Measurements from ENCODE around the gene PGAP6.

GRCh38 chr16:325375-326145 lies 56.2 kb downstream of the PGAP6 start:
- TF ChIP-seq, protein P1, sequence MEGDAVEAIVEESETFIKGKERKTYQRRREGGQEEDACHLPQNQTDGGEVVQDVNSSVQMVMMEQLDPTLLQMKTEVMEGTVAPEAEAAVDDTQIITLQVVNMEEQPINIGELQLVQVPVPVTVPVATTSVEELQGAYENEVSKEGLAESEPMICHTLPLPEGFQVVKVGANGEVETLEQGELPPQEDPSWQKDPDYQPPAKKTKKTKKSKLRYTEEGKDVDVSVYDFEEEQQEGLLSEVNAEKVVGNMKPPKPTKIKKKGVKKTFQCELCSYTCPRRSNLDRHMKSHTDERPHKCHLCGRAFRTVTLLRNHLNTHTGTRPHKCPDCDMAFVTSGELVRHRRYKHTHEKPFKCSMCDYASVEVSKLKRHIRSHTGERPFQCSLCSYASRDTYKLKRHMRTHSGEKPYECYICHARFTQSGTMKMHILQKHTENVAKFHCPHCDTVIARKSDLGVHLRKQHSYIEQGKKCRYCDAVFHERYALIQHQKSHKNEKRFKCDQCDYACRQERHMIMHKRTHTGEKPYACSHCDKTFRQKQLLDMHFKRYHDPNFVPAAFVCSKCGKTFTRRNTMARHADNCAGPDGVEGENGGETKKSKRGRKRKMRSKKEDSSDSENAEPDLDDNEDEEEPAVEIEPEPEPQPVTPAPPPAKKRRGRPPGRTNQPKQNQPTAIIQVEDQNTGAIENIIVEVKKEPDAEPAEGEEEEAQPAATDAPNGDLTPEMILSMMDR (IDR thresholded peaks at IDR 0.05; ENCODE audit: low read depth, low read length, poor library complexity, severe bottlenecking), result no peak
- TF ChIP-seq EZH2phosphoT487 (IDR thresholded peaks at IDR 0.05; ENCODE audit: borderline replicate concordance, low read length), result no peak
